HCT116 (cell line): ENCODE results near the gene ARHGEF11. TPM values are rescaled to one million over a fixed set of nuclear protein-coding genes. Genes with fewer than 3 reads are reported as not detected.

Source experiments
- ATAC-seq: fragments of 200-7000 bp; cut with Tn5 transposase; 2 replicates; pipeline ENCODE4 v1.9.1; 2020; ENCODE audit warnings: mild to moderate bottlenecking, moderate library complexity
- BruUV-seq: library from RNA; stranded (reverse); fragments of 400-500 nt; replicated peaks from 2 replicates; lab custom pipeline; 2021; lab: Mats Ljungman, UMichigan
- CTCF ChIA-PET: fragments of 300-600 bp; sonication (Branson Sonifier 250); formaldehyde crosslinking; loops from one replicate; lab custom pipeline; 2021; ENCODE audit warnings: antibody characterized with exemption; lab: Charles Lee
- POLR2A ChIA-PET: fragments of 300-600, 350-600 bp; sonication (Branson Sonifier 250); formaldehyde crosslinking; loops from one replicate; lab custom pipeline; 2021; ENCODE audit warnings: antibody characterized with exemption; lab: Charles Lee
- RAD21 ChIA-PET, 2 experiments: fragments of 300-600 bp; sonication (Branson Sonifier 250); formaldehyde crosslinking; loops; one replicate each; lab custom pipeline; 2023; ENCODE audit warnings: low total read pairs in 2 of 2; ENCODE audit not compliant: uncharacterized antibody in 2 of 2, unreplicated experiment in 2 of 2, low non-redundant PET in 1 of 2; lab: Charles Lee
- DNase-seq: peaks from one replicate; pipeline ENCODE4 v3.0.0-alpha.2; 2010; ENCODE audit warnings: low read depth, low spot score
- H2AFZ ChIP-seq: fragments of 200-600 bp; shearing (Covaris generic), sonication (generic); 2 replicates; pipeline ENCODE4 v1.6.1; 2017; ENCODE audit warnings: low read depth, mixed run types, mixed read lengths, antibody characterized with exemption, low read length; ENCODE audit not compliant: poor library complexity, severe bottlenecking
- H3K27ac ChIP-seq: 2 replicates; pipeline ENCODE4 v1.5.1; 2012; ENCODE audit warnings: low read depth, low read length
- H3K27me3 ChIP-seq: fragments of 200-600 bp; sonication (generic); 2 replicates; pipeline ENCODE4 v1.6.1; 2016; ENCODE audit warnings: mixed run types, low read length, mixed read lengths; ENCODE audit not compliant: insufficient read depth
- H3K36me3 ChIP-seq, 2 experiments: fragments of 200-500 bp in 1 of 2; fragments of 200-600 bp in 1 of 2; sonication (Bioruptor generic) in 1 of 2; sonication (generic) in 1 of 2; 2 replicates each; pipeline versions ENCODE4 v1.5.1 to v1.6.1; 2014 to 2016; ENCODE audit warnings: low read length in 2 of 2, inconsistent platforms in 1 of 2, mixed read lengths in 1 of 2, mixed run types in 1 of 2; ENCODE audit not compliant: insufficient read depth in 2 of 2, control insufficient read depth in 1 of 2
- H3K4me1 ChIP-seq, 2 experiments: fragments of 200-600 bp in 1 of 2; sonication (generic) in 1 of 2; 2 replicates each; pipeline versions ENCODE4 v1.5.1 to v1.6.1; 2012 to 2017; ENCODE audit warnings: low read length in 2 of 2, inconsistent platforms in 1 of 2, mild to moderate bottlenecking in 1 of 2, mixed read lengths in 1 of 2, mixed run types in 1 of 2, moderate library complexity in 1 of 2; ENCODE audit not compliant: insufficient read depth in 2 of 2, control insufficient read depth in 1 of 2
- H3K4me2 ChIP-seq: fragments of 200-600 bp; sonication (generic); 2 replicates; pipeline ENCODE4 v1.6.1; 2017; ENCODE audit warnings: mixed run types, low read length, mixed read lengths
- H3K4me3 ChIP-seq, 2 experiments: fragments of 200-600 bp in 1 of 2; sonication (generic) in 1 of 2; replicated peaks in 1 of 2; 2 replicates each; pipeline ENCODE4 v1.5.1; 2011 to 2016; ENCODE audit warnings: low read length in 2 of 2, control low read depth in 1 of 2, low read depth in 1 of 2, mild to moderate bottlenecking in 1 of 2, mixed read lengths in 1 of 2, mixed run types in 1 of 2
- H3K79me2 ChIP-seq: fragments of 200-600 bp; sonication (generic); 2 replicates; pipeline ENCODE4 v1.6.1; 2017; ENCODE audit warnings: mild to moderate bottlenecking, mixed run types, low read length, moderate library complexity, mixed read lengths; ENCODE audit not compliant: insufficient read depth
- H3K9ac ChIP-seq: fragments of 200-600 bp; sonication (generic); 2 replicates; pipeline ENCODE4 v1.6.1; 2016; ENCODE audit warnings: low read length, mixed read lengths
- H3K9me2 ChIP-seq: fragments of 200-600 bp; sonication (generic), shearing (Covaris generic); 2 replicates; pipeline ENCODE4 v1.6.1; 2017; ENCODE audit warnings: mixed run types, mild to moderate bottlenecking, moderate library complexity; ENCODE audit not compliant: insufficient read depth
- H3K9me3 ChIP-seq, 2 experiments: fragments of 200-500 bp in 1 of 2; fragments of 200-600 bp in 1 of 2; sonication (Bioruptor generic) in 1 of 2; sonication (generic) in 1 of 2; 2 replicates each; pipeline ENCODE4 v1.6.1; 2014 to 2017; ENCODE audit warnings: low read length in 2 of 2, mixed read lengths in 2 of 2, inconsistent platforms in 1 of 2, low read depth in 1 of 2, mild to moderate bottlenecking in 1 of 2, mixed run types in 1 of 2, moderate library complexity in 1 of 2; ENCODE audit not compliant: control insufficient read depth in 1 of 2, insufficient read depth in 1 of 2
- H4K20me1 ChIP-seq: fragments of 200-600 bp; sonication (generic), shearing (Covaris generic); 2 replicates; pipeline ENCODE4 v1.6.1; 2017; ENCODE audit warnings: mixed run types, mild to moderate bottlenecking, moderate library complexity; ENCODE audit not compliant: insufficient read depth
- CEBPB ChIP-seq: IDR thresholded peaks from 2 replicates; pipeline ENCODE4 v1.6.1; 2012; ENCODE audit warnings: low read depth
- EGR1 ChIP-seq: IDR thresholded peaks from 2 replicates; pipeline ENCODE4 v1.6.1; 2012; ENCODE audit warnings: low read depth
- ELF1 ChIP-seq: IDR thresholded peaks from 2 replicates; pipeline ENCODE4 v1.6.1; 2012; ENCODE audit warnings: low read depth, borderline replicate concordance
- EZH2 ChIP-seq: fragments of 200-600 bp; sonication (generic); IDR thresholded peaks from 2 replicates; pipeline ENCODE4 v1.6.1; 2017; ENCODE audit warnings: antibody characterized with exemption, mixed run types
- EZH2phosphoT487 ChIP-seq: fragments of 200-600 bp; IDR thresholded peaks from 2 replicates; pipeline ENCODE4 v1.6.1; 2018; ENCODE audit warnings: antibody characterized with exemption, borderline replicate concordance
- MAX ChIP-seq: IDR thresholded peaks from 2 replicates; pipeline ENCODE4 v1.6.1; 2012
- RAD21 ChIP-seq: IDR thresholded peaks from 2 replicates; pipeline ENCODE4 v1.6.1; 2012; ENCODE audit warnings: low read depth, mild to moderate bottlenecking
- SIN3A ChIP-seq: IDR thresholded peaks from 2 replicates; pipeline ENCODE4 v1.6.1; 2012; ENCODE audit warnings: low read depth
- SP1 ChIP-seq: IDR thresholded peaks from 2 replicates; pipeline ENCODE4 v1.6.1; 2012; ENCODE audit warnings: low read depth
- TCF7L2 ChIP-seq: IDR thresholded peaks from 2 replicates; pipeline ENCODE4 v1.7.0; 2011; ENCODE audit warnings: borderline replicate concordance, inconsistent platforms; ENCODE audit not compliant: insufficient read depth, insufficient read length; ENCODE audit errors: extremely low read depth
- YY1 ChIP-seq: IDR thresholded peaks from 2 replicates; pipeline ENCODE4 v1.6.1; 2011; ENCODE audit warnings: low read length, low read depth, moderate library complexity, mild to moderate bottlenecking; ENCODE audit not compliant: insufficient replicate concordance; ENCODE audit errors: extremely low read depth
- ZFX ChIP-seq: fragments of 450-650 bp; IDR thresholded peaks from 2 replicates; pipeline ENCODE4 v1.6.1; 2017
- ZNF274 ChIP-seq: fragments of 200-500 bp; sonication (Bioruptor generic); IDR thresholded peaks from 2 replicates; pipeline ENCODE4 v1.6.1; 2014; ENCODE audit warnings: mild to moderate bottlenecking, low read depth, low read length, inconsistent platforms
- intact Hi-C: fragments of 100-400 bp; cut with micrococcal nuclease; formaldehyde crosslinking; loops from 2 replicates; pipeline ENCODE4 v1.10.0; 2022
- total RNA-seq: library from RNA; stranded (reverse); gene quantifications from one replicate; pipeline ENCODE4 v1.2.1, GENCODE V29; 2021; ENCODE audit not compliant: unreplicated experiment
- TF ChIP-seq, protein P1 (sequence below), 3 experiments: fragments of 200-600 bp in 1 of 3; sonication (generic) in 1 of 3; IDR thresholded peaks in 2 of 3; conservative IDR thresholded peaks in 1 of 3; 2 replicates each; pipeline ENCODE4 v1.5.1; 2012 to 2017; ENCODE audit warnings: low read depth in 2 of 3, low read length in 2 of 3, antibody characterized with exemption in 1 of 3, borderline replicate concordance in 1 of 3, control low read depth in 1 of 3, mild to moderate bottlenecking in 1 of 3, mixed read lengths in 1 of 3, mixed run types in 1 of 3, moderate library complexity in 1 of 3; ENCODE audit not compliant: insufficient read depth in 1 of 3
- TF ChIP-seq, protein P2 (sequence below): IDR thresholded peaks from 2 replicates; pipeline ENCODE4 v1.6.1; 2011; ENCODE audit warnings: mild to moderate bottlenecking, low read length, moderate library complexity; ENCODE audit not compliant: insufficient replicate concordance; ENCODE audit errors: extremely low read depth

Gene ARHGEF11
- total RNA-seq, 1 experiment from 2014 or later, result 28.9 TPM

DNA sequence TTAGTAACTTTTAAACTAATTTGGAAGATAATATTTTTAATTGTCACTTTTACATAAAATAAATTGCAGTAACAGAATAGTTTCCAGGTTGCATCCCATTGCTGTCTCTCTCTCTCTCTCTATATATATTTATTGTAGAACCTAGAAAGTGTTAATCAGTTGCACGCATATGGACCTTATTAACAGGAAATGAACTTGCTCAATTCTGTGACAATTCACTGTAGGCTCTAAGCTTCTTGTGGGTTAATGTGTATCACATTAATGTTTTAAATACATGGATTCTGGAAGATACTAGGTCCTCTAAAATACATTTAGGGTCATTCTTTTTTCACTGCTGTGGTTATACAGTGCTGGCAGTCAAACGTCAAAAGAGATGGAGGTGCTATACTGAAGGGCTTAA, 92.0 kb downstream of the ARHGEF11 start:
- ChIA-PET CTCF (interaction anchor here (0.7 kb wide), 1 partner anchor 26 kb away, joined by 3 read pairs; no protein-coding TSS in a partner anchor), RAD21 (no interaction called here), POLR2A (no interaction called here)
- no peak overlapping the region for H3K9ac ChIP-seq
- H4K20me1 ChIP-seq, result no peaks in the 10 kb centered on the region
- no peaks in the 10 kb centered on the region for H3K9me3 ChIP-seq
- no peaks in the 10 kb centered on the region for H3K9me2 ChIP-seq
- TF ChIP-seq ZFX, result no peak
- no peak for TF ChIP-seq TCF7L2
- no peak for TF ChIP-seq EZH2phosphoT487
- TF ChIP-seq, protein P1, sequence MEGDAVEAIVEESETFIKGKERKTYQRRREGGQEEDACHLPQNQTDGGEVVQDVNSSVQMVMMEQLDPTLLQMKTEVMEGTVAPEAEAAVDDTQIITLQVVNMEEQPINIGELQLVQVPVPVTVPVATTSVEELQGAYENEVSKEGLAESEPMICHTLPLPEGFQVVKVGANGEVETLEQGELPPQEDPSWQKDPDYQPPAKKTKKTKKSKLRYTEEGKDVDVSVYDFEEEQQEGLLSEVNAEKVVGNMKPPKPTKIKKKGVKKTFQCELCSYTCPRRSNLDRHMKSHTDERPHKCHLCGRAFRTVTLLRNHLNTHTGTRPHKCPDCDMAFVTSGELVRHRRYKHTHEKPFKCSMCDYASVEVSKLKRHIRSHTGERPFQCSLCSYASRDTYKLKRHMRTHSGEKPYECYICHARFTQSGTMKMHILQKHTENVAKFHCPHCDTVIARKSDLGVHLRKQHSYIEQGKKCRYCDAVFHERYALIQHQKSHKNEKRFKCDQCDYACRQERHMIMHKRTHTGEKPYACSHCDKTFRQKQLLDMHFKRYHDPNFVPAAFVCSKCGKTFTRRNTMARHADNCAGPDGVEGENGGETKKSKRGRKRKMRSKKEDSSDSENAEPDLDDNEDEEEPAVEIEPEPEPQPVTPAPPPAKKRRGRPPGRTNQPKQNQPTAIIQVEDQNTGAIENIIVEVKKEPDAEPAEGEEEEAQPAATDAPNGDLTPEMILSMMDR (IDR thresholded peaks at IDR 0.05 in 2 of 3, conservative IDR thresholded peaks at IDR 0.05 in 1 of 3; ENCODE audit: borderline replicate concordance in 1 of 3, insufficient read depth in 1 of 3, low read depth in 2 of 3, low read length in 2 of 3), result no peak
- TF ChIP-seq ELF1, result no peak
- TF ChIP-seq, protein P2, sequence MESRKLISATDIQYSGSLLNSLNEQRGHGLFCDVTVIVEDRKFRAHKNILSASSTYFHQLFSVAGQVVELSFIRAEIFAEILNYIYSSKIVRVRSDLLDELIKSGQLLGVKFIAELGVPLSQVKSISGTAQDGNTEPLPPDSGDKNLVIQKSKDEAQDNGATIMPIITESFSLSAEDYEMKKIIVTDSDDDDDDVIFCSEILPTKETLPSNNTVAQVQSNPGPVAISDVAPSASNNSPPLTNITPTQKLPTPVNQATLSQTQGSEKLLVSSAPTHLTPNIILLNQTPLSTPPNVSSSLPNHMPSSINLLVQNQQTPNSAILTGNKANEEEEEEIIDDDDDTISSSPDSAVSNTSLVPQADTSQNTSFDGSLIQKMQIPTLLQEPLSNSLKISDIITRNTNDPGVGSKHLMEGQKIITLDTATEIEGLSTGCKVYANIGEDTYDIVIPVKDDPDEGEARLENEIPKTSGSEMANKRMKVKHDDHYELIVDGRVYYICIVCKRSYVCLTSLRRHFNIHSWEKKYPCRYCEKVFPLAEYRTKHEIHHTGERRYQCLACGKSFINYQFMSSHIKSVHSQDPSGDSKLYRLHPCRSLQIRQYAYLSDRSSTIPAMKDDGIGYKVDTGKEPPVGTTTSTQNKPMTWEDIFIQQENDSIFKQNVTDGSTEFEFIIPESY, result no peak
- no peak for TF ChIP-seq ZNF274
- TF ChIP-seq SP1, result no peak
- no peak for TF ChIP-seq YY1
- no peak for TF ChIP-seq SIN3A
- no peak for TF ChIP-seq EGR1
- no peak for TF ChIP-seq EZH2
- TF ChIP-seq MAX, result no peak
- TF ChIP-seq RAD21, result no peak
- no peak for TF ChIP-seq CEBPB
- no peak for ATAC-seq
- no peaks in the 10 kb centered on the region for H3K79me2 ChIP-seq
- no peaks in the 10 kb centered on the region for H3K27me3 ChIP-seq
- H3K4me2 ChIP-seq, result no peak overlapping the region
- no peak overlapping the region for H2AFZ ChIP-seq
- intact Hi-C loops, result no loop called here
- no peak overlapping the region for H3K27ac ChIP-seq
- no peak for DNase-seq
- no peaks in the 10 kb centered on the region for H3K4me1 ChIP-seq
- no TSS peak for BruUV-seq
- H3K4me3 ChIP-seq, result no peak overlapping the region
- H3K36me3 ChIP-seq, result peaks cover 25 to 26% of the 10 kb centered on the region in 2 experiments
